ENCODE data around the gene ZNF148. TPM values are rescaled to one million over a fixed set of nuclear protein-coding genes. Genes with fewer than 3 reads are reported as not detected.
A peak's percentile ranks its signal among the peaks of the same experiment; 100 is the strongest.

The ZNF148 gene
- polyA plus RNA-seq, 1 experiment = 43.5 TPM

GRCh38 chr3:125207949-125208568, 167.1 kb downstream of the ZNF148 start:
- CTCF ChIA-PET = no interaction called here
- TF ChIP-seq, protein P1, sequence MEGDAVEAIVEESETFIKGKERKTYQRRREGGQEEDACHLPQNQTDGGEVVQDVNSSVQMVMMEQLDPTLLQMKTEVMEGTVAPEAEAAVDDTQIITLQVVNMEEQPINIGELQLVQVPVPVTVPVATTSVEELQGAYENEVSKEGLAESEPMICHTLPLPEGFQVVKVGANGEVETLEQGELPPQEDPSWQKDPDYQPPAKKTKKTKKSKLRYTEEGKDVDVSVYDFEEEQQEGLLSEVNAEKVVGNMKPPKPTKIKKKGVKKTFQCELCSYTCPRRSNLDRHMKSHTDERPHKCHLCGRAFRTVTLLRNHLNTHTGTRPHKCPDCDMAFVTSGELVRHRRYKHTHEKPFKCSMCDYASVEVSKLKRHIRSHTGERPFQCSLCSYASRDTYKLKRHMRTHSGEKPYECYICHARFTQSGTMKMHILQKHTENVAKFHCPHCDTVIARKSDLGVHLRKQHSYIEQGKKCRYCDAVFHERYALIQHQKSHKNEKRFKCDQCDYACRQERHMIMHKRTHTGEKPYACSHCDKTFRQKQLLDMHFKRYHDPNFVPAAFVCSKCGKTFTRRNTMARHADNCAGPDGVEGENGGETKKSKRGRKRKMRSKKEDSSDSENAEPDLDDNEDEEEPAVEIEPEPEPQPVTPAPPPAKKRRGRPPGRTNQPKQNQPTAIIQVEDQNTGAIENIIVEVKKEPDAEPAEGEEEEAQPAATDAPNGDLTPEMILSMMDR (IDR thresholded peaks at IDR 0.05; ENCODE audit: low read depth, low read length) = no peak

DNA sequence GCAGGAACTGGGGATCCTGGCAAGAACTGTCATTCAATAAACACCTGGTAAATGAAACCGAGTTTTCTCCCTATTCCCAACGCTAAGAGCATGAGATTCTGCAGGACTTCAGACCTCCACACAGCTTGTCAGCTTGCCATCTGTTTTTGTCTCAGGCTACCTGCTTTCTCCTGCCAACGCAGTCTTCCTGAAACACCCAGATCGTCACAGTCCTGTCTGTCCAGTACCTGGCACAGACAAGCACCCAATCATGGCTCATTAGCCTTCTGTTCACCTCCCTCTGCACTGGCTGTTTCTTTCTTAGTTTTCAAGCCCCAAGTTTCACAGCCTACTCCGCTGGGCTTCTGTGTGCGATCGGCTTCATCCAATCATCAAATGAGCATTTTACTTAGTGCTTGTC, 167.6 kb downstream of the ZNF148 start:
- CTCF ChIA-PET = no interaction called here

More at GRCh38 chr3:125207949-125208568, 167.1 kb downstream of the ZNF148 start:
- POLR2A ChIA-PET = interaction anchor here (0.5 kb wide), 1 partner anchor 362 kb away, joined by 3 read pairs; no protein-coding TSS in a partner anchor
- Histone ChIP-seq H3K27me3 (ENCODE audit: control insufficient read depth, insufficient read depth, low read length) (peaks cover 20% of the 10 kb centered on the region), H3K9me3 (ENCODE audit: control insufficient read depth, insufficient read depth, low read length) (no peaks in the 10 kb centered on the region; the same call in 1 of the 2 replicates), H3K27ac (ENCODE audit: low read depth, low read length) (no peak overlapping the region), H3K4me3 (ENCODE audit: low read depth, low read length) (no peak overlapping the region)
- no peak for DNase-seq (ENCODE audit: low read depth, low spot score)

DNA sequence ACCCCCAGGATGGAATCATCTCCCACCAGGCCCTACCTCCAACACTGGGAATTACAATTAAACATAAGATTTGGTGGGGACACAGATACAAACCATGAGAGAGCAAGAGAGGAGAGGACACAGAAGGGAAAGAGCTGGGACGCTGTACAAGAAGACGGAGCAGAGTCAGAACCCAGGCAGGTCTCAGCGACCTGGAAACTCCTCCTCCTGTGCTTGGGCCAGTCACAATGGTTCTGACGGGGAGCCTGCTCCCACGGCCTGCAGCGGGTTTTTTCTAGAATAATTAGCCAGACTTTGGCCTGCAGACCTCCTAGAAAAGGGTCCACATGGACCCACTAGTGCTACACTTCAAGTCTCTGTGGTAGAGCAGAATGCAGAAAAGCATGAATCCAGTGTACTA, 168.2 kb downstream of the ZNF148 start:
- Histone ChIP-seq H3K27me3 (ENCODE audit: control insufficient read depth, insufficient read depth, low read length) (peaks cover 10% of the 10 kb centered on the region), H3K27ac (ENCODE audit: low read depth, low read length) (no peak overlapping the region), H3K4me3 (ENCODE audit: low read depth, low read length) (no peak overlapping the region), H3K9me3 (ENCODE audit: control insufficient read depth, insufficient read depth, low read length) (no peaks in the 10 kb centered on the region)
- no peak for DNase-seq (ENCODE audit: low read depth, low spot score)
- POLR2A ChIA-PET = no interaction called here
- TF ChIP-seq, protein P1 (IDR thresholded peaks at IDR 0.05; ENCODE audit: low read depth, low read length) = no peak
- CTCF ChIA-PET = no interaction called here

More for the DNA sequence above, 167.6 kb downstream of the ZNF148 start:
- Histone ChIP-seq H3K27ac (ENCODE audit: low read depth, low read length) (no peak overlapping the region), H3K4me3 (ENCODE audit: low read depth, low read length) (no peak overlapping the region), H3K9me3 (ENCODE audit: control insufficient read depth, insufficient read depth, low read length) (no peaks in the 10 kb centered on the region; the same call in 1 of the 2 replicates), H3K27me3 (ENCODE audit: control insufficient read depth, insufficient read depth, low read length) (peaks cover 15% of the 10 kb centered on the region)
- POLR2A ChIA-PET = no interaction called here
- TF ChIP-seq, protein P1 (IDR thresholded peaks at IDR 0.05; ENCODE audit: low read depth, low read length) = no peak
- no peak for DNase-seq (ENCODE audit: low read depth, low spot score)

DNA sequence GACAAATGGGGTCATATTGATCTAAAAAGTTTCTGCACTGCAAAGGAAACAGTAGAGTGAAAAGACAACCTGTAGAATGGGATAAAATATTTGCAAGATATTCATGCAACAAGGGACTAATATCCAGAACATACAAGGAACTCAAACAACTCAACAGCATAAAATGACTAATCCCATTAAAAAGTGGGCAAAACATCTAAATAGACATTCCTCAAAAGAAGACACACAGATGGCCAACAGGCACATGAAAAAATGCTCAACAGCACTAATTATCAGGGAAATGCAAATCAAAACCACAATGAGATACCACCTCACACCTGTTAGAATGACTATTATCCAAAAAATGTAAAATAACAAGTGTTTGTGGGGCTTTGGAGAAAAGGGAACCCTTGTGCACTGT, 171.4 kb downstream of the ZNF148 start:
- H3K27me3 ChIP-seq (ENCODE audit: control insufficient read depth, insufficient read depth, low read length) = peaks cover 2% of the 10 kb centered on the region
- POLR2A ChIA-PET = no interaction called here
- H3K27ac ChIP-seq (ENCODE audit: low read depth, low read length) = no peak overlapping the region
- no peak overlapping the region for H3K4me3 ChIP-seq (ENCODE audit: low read depth, low read length)
- no peaks in the 10 kb centered on the region for H3K9me3 ChIP-seq (ENCODE audit: control insufficient read depth, insufficient read depth, low read length)
- no peak for DNase-seq (ENCODE audit: low read depth, low spot score)
- CTCF ChIA-PET = interaction anchor here (1.2 kb wide), 1 partner anchor 11 kb away, joined by 4 read pairs; no protein-coding TSS in a partner anchor
- TF ChIP-seq, protein P1 (IDR thresholded peaks at IDR 0.05; ENCODE audit: low read depth, low read length) = no peak

- Histone ChIP-seq H3K27ac (ENCODE audit: low read depth, low read length) (no peak overlapping the region), H3K9me3 (ENCODE audit: control insufficient read depth, insufficient read depth, low read length) (no peaks in the 10 kb centered on the region), H3K4me3 (ENCODE audit: low read depth, low read length) (no peak overlapping the region), H3K27me3 (ENCODE audit: control insufficient read depth, insufficient read depth, low read length) (peaks cover 2% of the 10 kb centered on the region)
- ChIA-PET POLR2A (no interaction called here), CTCF (interaction anchor here (0.6 to 1.4 kb wide), 2 partner anchors 10 to 233 kb away, joined by 4 read pairs; no protein-coding TSS in a partner anchor)
- TF ChIP-seq, protein P1 (IDR thresholded peaks at IDR 0.05; ENCODE audit: low read depth, low read length) = peak; percentile 34
- no peak for DNase-seq (ENCODE audit: low read depth, low spot score)
These were observed 172.9 kb downstream of the ZNF148 start for GRCh38 chr3:125202197-125202596.

All from AG04450 (cell line).